Bronchial epithelial cell (primary cell): ENCODE measurements around the gene POLD1. TPM values are rescaled to one million over a fixed set of nuclear protein-coding genes. Genes with fewer than 3 reads are reported as not detected.

Experiments
- DNase-seq: peaks from one replicate; pipeline ENCODE4 v3.0.0-alpha.2; 2010; ENCODE audit warnings: low read depth
- FAIRE-seq: peaks from 2 replicates; lab custom pipeline; 2011; peaks lifted over from hg19 to GRCh38; lab: Jason Lieb, UNC
- H3K27me3 ChIP-seq: 2 replicates; pipeline ENCODE4 v1.5.1; 2011; ENCODE audit warnings: low read length; ENCODE audit not compliant: control insufficient read depth, insufficient read depth
- H3K36me3 ChIP-seq: 2 replicates; pipeline ENCODE4 v1.5.1; 2011; ENCODE audit warnings: low read length; ENCODE audit not compliant: control insufficient read depth, insufficient read depth
- H3K4me3 ChIP-seq: 2 replicates; pipeline ENCODE4 v1.5.1; 2011; ENCODE audit warnings: mild to moderate bottlenecking, low read depth, low read length, control low read depth
- CTCF ChIP-seq: IDR thresholded peaks from 2 replicates; pipeline ENCODE4 v1.5.1; 2011; ENCODE audit warnings: mild to moderate bottlenecking, moderate library complexity, low read length, control low read depth, inconsistent platforms; ENCODE audit not compliant: insufficient read depth, severe bottlenecking
- total RNA-seq: library from RNA; depleted of rRNA; stranded (reverse); fragments of >200 nt; gene quantifications from 2 replicates; pipeline ENCODE4 v1.2.1, GENCODE V29; 2014

The POLD1 gene
- total RNA-seq, 1 donor from 2014 or later = 28.4 TPM

GRCh38 chr19:50449236-50449899 is 65.2 kb downstream of the POLD1 start:
- Histone ChIP-seq H3K27me3 (no peaks in the 10 kb centered on the region), H3K36me3 (no peaks in the 10 kb centered on the region), H3K4me3 (no peak overlapping the region)
- TF ChIP-seq CTCF = no peak
- no peak for DNase-seq
- no peak for FAIRE-seq

- no peak for FAIRE-seq
- Histone ChIP-seq H3K27me3 (no peaks in the 10 kb centered on the region), H3K36me3 (no peaks in the 10 kb centered on the region), H3K4me3 (no peak overlapping the region)
- DNase-seq = no peak
- no peak for TF ChIP-seq CTCF
Measured at GRCh38 chr19:50450369-50451222, 66.4 kb downstream of the POLD1 start.

- DNase-seq (no peak), FAIRE-seq (no peak)
- no peaks in the 10 kb centered on the region for H3K27me3 ChIP-seq
- no peak overlapping the region for H3K4me3 ChIP-seq
- TF ChIP-seq CTCF = no peak
- no peaks in the 10 kb centered on the region for H3K36me3 ChIP-seq
Measured at GRCh38 chr19:50451223-50451534, 67.0 kb downstream of the POLD1 start.

GRCh38 chr19:50453243-50453642 is 69.1 kb downstream of the POLD1 start:
- Histone ChIP-seq H3K4me3 (no peak overlapping the region), H3K36me3 (no peaks in the 10 kb centered on the region), H3K27me3 (no peaks in the 10 kb centered on the region)
- DNase-seq = no peak
- FAIRE-seq = no peak
- TF ChIP-seq CTCF = no peak

GRCh38 chr19:50455992-50456391 is 71.8 kb downstream of the POLD1 start:
- no peak for TF ChIP-seq CTCF
- DNase-seq (no peak), FAIRE-seq (no peak)
- H3K27me3 ChIP-seq = no peaks in the 10 kb centered on the region
- no peak overlapping the region for H3K4me3 ChIP-seq
- no peaks in the 10 kb centered on the region for H3K36me3 ChIP-seq
